ENCODE data around the gene DNAJA4.
"Not testable (repeated sequence)": the region's sequence is repeated elsewhere in the genome, so short reads cannot be mapped to it uniquely, and the experiment has no call there.

DNAJA4 gene

DNA sequence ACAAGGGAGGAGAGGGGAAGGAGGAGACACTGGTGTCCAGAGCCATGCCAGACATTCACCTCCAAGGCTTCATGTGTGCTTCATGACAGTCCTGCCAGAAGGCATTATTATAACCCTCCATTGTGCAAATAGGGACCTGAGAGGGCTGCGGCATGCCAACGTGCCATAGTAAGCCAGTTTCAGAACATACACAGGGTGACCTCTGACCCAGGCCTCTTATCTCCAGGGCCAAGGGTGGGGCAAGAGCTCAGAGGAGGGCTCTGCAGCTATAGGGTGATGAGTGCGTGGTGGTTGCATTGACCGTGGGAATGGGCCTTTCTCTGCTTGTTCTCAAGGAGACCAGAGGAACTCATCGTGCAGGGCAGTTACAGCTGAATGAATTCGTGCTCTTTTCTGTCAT is 20.3 kb upstream of the DNAJA4 start:
- no peaks in the 10 kb centered on the region for H3K36me3 ChIP-seq (ENCODE audit: insufficient read depth, insufficient read length, low read length)
- no peak overlapping the region for H3K4me3 ChIP-seq (ENCODE audit: insufficient read length, low read depth)
- H3K27me3 ChIP-seq (ENCODE audit: insufficient read depth, insufficient read length) = no peaks in the 10 kb centered on the region
- DNase-seq (ENCODE audit: low read depth, low spot score) = no peak
- no peak for TF ChIP-seq ZNF274 (IDR thresholded peaks at IDR 0.05; ENCODE audit: low read depth, low read length)
- H3K9ac ChIP-seq (ENCODE audit: insufficient read length, low read depth) = no peak overlapping the region
- H3K9me3 ChIP-seq (ENCODE audit: insufficient read depth, low read length) = peaks cover 12% of the 10 kb centered on the region; the same call in 1 of the 2 replicates
- H3K4me1 ChIP-seq (ENCODE audit: insufficient read depth, insufficient read length) = peaks cover 15% of the 10 kb centered on the region

DNA sequence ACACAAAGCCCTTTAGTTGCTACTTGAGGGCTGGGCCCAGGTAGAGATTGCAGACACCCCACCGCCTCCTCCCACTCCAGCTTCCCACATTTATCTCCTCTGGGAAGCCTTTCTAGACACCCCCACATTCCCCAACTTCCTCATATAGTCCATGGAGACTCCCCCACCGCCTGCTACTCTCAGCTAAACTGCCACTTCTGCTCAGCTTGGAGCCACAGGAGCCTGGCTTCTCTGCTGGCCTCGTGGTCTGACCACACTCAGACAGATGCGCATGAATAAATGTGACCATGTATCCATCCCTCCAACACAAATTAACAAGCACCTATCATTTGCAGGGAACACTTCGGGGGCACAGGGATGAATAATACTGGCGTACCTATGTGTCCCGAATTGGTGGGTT is 19.5 kb upstream of the DNAJA4 start:
- TF ChIP-seq SUZ12 (IDR thresholded peaks at IDR 0.05; ENCODE audit: extremely low read depth, insufficient read depth, insufficient read length) = no peak
- TF ChIP-seq ZNF274 (IDR thresholded peaks at IDR 0.05; ENCODE audit: low read depth, low read length) = no peak
- TF ChIP-seq YY1 (IDR thresholded peaks at IDR 0.05; ENCODE audit: insufficient read depth, insufficient read length) = no peak
- DNase-seq (ENCODE audit: low read depth, low spot score) = no peak
- Histone ChIP-seq H3K27me3 (ENCODE audit: insufficient read depth, insufficient read length) (no peaks in the 10 kb centered on the region), H3K4me1 (ENCODE audit: insufficient read depth, insufficient read length) (peaks cover 19% of the 10 kb centered on the region), H3K4me3 (ENCODE audit: insufficient read length, low read depth) (no peak overlapping the region), H3K9me3 (ENCODE audit: insufficient read depth, low read length) (peaks cover 12% of the 10 kb centered on the region; the same call in 1 of the 2 replicates), H3K9ac (ENCODE audit: insufficient read length, low read depth) (no peak overlapping the region), H3K36me3 (ENCODE audit: insufficient read depth, insufficient read length, low read length) (no peaks in the 10 kb centered on the region)

DNA sequence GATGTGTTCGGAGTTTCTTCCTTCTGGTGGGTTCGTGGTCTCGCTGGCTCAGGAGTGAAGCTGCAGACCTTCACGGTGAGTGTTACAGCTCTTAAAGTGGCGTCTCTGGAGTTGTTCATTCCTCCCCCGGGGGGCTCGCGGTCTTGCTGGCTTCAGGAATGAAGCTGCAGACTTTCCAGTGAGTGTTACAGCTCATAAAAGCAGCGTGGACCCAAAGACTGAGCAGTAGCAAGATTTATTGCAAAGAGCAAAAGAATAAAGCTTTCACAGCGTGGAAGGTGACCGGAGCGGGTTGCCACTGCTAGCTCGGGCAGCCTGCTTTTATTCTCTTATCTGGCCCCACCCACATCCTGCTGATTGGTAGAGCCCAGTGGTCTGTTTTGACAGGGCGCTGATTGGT is 19.0 kb upstream of the DNAJA4 start:
- not testable (repeated sequence) for H3K4me3 ChIP-seq (ENCODE audit: insufficient read length, low read depth); H3K36me3 ChIP-seq (ENCODE audit: insufficient read depth, insufficient read length, low read length); H3K27me3 ChIP-seq (ENCODE audit: insufficient read depth, insufficient read length); H3K9ac ChIP-seq (ENCODE audit: insufficient read length, low read depth); DNase-seq (ENCODE audit: low read depth, low spot score)
- peaks cover 12% of the 10 kb centered on the region; the same call in 1 of the 2 replicates for H3K9me3 ChIP-seq (ENCODE audit: insufficient read depth, low read length)
- H3K4me1 ChIP-seq (ENCODE audit: insufficient read depth, insufficient read length) = peaks cover 19% of the 10 kb centered on the region

DNA sequence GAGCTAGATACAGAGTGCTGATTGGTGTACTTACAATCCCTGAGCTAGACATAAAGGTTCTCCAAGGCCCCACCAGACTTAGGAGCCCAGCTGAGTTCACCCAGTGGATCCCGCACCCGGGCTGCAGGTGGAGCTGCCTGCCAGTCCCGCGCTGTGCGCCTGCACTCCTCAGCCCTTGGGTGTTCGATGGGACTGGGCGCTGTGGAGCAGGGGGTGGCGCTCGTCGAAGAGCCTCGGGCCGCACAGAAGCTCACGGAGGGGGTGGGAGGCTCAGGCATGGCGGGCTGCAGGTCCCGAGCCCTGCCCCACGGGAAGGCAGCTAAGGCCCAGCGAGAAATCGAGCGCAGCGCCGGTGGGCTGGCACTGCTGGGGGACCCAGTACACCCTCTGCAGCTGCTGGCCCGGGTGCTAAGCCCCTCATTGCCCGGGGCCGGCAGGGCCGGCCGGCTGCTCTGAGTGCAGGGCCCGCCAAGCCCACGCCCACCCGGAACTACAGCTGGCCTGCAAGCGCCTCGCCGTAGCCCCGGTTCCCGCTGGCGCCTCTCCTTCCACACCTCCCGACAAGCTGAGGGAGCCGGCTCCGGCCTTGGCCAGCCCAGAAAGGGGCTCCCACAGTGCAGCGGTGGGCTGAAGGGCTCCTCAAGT is 18.3 kb upstream of the DNAJA4 start:
- not testable (repeated sequence) for H3K36me3 ChIP-seq (ENCODE audit: insufficient read depth, insufficient read length, low read length); H3K4me3 ChIP-seq (ENCODE audit: insufficient read length, low read depth); H3K9ac ChIP-seq (ENCODE audit: insufficient read length, low read depth); H3K27me3 ChIP-seq (ENCODE audit: insufficient read depth, insufficient read length); DNase-seq (ENCODE audit: low read depth, low spot score)
- peaks cover 12% of the 10 kb centered on the region; the same call in 1 of the 2 replicates for H3K9me3 ChIP-seq (ENCODE audit: insufficient read depth, low read length)
- H3K4me1 ChIP-seq (ENCODE audit: insufficient read depth, insufficient read length) = peaks cover 19% of the 10 kb centered on the region

DNA sequence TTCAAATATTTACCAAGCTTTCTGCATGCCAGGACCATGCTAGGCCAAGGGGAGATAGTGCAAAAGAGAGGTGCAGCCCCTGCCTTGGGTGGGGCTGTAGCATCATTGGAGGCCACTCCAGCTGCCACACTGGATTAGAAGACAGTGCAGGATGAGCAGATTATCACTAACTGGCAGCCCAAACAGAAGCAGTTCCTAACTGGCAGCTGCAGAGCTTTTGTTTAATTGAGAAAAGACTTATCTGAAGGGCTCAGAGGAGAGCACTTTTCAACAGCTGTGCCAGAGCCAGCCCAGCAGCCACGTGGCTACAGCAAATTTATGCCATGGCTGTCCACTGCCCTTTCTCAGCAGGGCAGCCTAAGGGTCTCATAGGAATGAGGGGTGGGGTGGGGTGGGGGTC is 16.5 kb upstream of the DNAJA4 start:
- TF ChIP-seq SUZ12 (IDR thresholded peaks at IDR 0.05; ENCODE audit: extremely low read depth, insufficient read depth, insufficient read length) (no peak), YY1 (IDR thresholded peaks at IDR 0.05; ENCODE audit: insufficient read depth, insufficient read length) (no peak), ZNF274 (IDR thresholded peaks at IDR 0.05; ENCODE audit: low read depth, low read length) (no peak)
- no peak overlapping the region for H3K9ac ChIP-seq (ENCODE audit: insufficient read length, low read depth)
- peaks cover 12% of the 10 kb centered on the region; the same call in 1 of the 2 replicates for H3K9me3 ChIP-seq (ENCODE audit: insufficient read depth, low read length)

DNA sequence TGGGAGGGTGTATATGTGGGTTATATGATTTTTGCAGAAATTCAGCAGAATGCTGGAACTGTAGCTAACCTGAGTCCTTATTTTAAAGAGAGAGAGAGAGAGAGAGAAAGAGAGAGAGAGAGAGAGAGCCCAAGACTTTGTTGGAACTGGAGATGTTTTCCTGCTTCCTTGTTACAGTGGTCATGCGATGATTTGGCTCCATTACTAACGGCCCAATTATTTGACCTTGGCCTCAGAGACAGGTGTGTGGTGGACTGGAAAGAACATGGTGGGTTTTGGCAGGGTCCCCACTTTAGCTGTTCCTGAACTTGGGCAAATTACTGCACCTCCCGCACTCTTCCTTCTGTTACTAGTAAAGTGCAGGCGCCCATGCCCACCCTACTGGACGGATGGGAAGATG is 15.2 kb upstream of the DNAJA4 start:
- no peak for DNase-seq (ENCODE audit: low read depth, low spot score)
- no peak overlapping the region for H3K4me3 ChIP-seq (ENCODE audit: insufficient read length, low read depth)
- H3K9ac ChIP-seq (ENCODE audit: insufficient read length, low read depth) = no peak overlapping the region
- no peaks in the 10 kb centered on the region for H3K27me3 ChIP-seq (ENCODE audit: insufficient read depth, insufficient read length)
- H3K36me3 ChIP-seq (ENCODE audit: insufficient read depth, insufficient read length, low read length) = no peaks in the 10 kb centered on the region
- TF ChIP-seq SUZ12 (IDR thresholded peaks at IDR 0.05; ENCODE audit: extremely low read depth, insufficient read depth, insufficient read length) = no peak
- TF ChIP-seq ZNF274 (IDR thresholded peaks at IDR 0.05; ENCODE audit: low read depth, low read length) = no peak
- TF ChIP-seq YY1 (IDR thresholded peaks at IDR 0.05; ENCODE audit: insufficient read depth, insufficient read length) = no peak
- H3K9me3 ChIP-seq (ENCODE audit: insufficient read depth, low read length) = peaks cover 12% of the 10 kb centered on the region; the same call in 1 of the 2 replicates
- H3K4me1 ChIP-seq (ENCODE audit: insufficient read depth, insufficient read length) = peaks cover 4% of the 10 kb centered on the region

More for the DNA sequence above, 16.5 kb upstream of the DNAJA4 start:
- no peak for DNase-seq (ENCODE audit: low read depth, low spot score)
- H3K27me3 ChIP-seq (ENCODE audit: insufficient read depth, insufficient read length) = no peaks in the 10 kb centered on the region
- H3K4me1 ChIP-seq (ENCODE audit: insufficient read depth, insufficient read length) = peaks cover 14% of the 10 kb centered on the region
- H3K4me3 ChIP-seq (ENCODE audit: insufficient read length, low read depth) = no peak overlapping the region
- H3K36me3 ChIP-seq (ENCODE audit: insufficient read depth, insufficient read length, low read length) = no peaks in the 10 kb centered on the region

DNA sequence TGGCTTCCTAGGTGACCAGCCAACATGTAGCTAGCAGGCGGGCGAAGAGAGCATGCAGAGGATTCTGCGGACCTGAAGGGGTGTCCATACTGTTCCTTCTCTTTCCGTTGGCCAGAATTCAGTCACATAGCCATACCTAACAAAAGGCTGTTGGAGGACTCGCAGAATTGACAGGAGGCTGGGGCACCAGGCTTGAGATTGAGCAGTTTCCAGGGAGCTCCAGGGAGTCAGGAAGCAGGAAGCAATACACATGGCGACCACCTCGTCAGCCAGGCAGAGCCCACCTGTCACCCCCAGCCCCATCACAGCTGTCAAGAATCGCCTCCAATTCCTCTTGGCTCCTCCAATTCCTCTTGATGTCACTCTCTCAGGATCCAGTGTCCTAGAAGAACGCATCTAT is 13.2 kb upstream of the DNAJA4 start:
- Histone ChIP-seq H3K4me3 (ENCODE audit: insufficient read length, low read depth) (no peak overlapping the region), H3K27me3 (ENCODE audit: insufficient read depth, insufficient read length) (no peaks in the 10 kb centered on the region), H3K9ac (ENCODE audit: insufficient read length, low read depth) (no peak overlapping the region), H3K4me1 (ENCODE audit: insufficient read depth, insufficient read length) (peaks cover 4% of the 10 kb centered on the region), H3K36me3 (ENCODE audit: insufficient read depth, insufficient read length, low read length) (no peaks in the 10 kb centered on the region), H3K9me3 (ENCODE audit: insufficient read depth, low read length) (peaks cover 11% of the 10 kb centered on the region; the same call in 1 of the 2 replicates)
- no peak for TF ChIP-seq SUZ12 (IDR thresholded peaks at IDR 0.05; ENCODE audit: extremely low read depth, insufficient read depth, insufficient read length)
- no peak for TF ChIP-seq ZNF274 (IDR thresholded peaks at IDR 0.05; ENCODE audit: low read depth, low read length)
- no peak for TF ChIP-seq YY1 (IDR thresholded peaks at IDR 0.05; ENCODE audit: insufficient read depth, insufficient read length)
- no peak for DNase-seq (ENCODE audit: low read depth, low spot score)

All from NT2/D1 (cell line).